CD4-positive, alpha-beta T cell treated with Interleukin-10 for 1 hour (primary cell): ENCODE measurements around the gene USP38.
"Not testable (repeated sequence)": the region's sequence is repeated elsewhere in the genome, so short reads cannot be mapped to it uniquely, and the experiment has no call there.

Experiments used
- DNase-seq: peaks from one replicate; pipeline ENCODE4 v3.0.0-alpha.2; 2020

The USP38 gene

DNA sequence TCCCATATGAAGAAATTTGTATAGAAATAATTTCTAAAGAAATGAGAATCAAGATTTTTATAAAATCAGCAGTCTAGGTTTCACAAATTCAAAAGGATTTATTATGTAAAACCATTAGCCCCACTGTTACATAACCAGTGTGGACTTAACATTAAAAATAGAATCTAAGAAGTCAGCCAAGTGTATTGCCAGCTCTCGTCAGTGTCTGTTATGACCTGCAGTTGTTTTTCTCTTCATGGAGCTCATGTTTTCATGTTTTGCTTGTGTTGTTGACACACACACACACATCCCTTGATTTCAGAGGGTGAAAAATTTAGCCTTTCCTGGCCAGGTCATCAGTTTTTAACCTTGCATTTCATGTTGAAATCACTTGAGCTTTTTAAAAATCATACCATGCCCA is 39.5 kb downstream of the USP38 start:
- no peak for DNase-seq

DNA sequence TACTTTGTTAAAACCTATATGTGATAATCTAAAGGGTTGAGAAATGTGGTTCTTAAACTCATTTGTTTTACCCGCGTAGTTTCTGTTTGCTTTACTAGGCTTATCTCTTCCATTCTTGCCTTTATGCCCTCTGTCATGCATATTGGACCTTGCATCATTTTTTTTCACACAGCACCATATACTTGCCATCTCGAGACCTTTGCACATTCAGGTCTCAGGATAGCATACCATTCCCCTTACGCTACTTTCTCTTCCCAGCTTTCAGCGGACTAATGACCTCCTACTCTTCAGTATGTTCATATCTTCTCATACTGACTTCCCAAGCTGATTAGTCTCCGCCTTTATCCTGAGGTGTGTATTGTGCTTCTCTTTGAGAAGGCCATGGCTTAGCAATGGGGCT is 40.5 kb downstream of the USP38 start:
- no peak for DNase-seq

DNA sequence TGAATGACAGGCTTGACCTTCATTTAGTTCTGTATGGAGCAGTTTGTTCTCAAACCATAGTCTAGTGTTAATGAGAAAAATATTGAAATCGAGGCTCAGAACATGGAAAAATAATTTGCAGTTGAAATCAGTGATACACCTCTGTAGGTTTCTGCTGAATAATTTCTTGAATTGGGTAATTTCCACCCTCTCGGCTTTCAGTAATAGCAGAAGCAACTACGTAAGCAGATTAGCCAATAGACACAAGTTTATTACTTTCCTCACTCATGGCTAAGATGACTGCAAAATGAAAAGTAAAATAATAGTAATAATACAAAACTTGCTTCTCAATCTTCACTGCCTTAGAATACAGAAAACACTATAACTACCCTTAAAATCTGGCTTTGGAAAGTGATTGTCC is 46.0 kb downstream of the USP38 start:
- no peak for DNase-seq

DNA sequence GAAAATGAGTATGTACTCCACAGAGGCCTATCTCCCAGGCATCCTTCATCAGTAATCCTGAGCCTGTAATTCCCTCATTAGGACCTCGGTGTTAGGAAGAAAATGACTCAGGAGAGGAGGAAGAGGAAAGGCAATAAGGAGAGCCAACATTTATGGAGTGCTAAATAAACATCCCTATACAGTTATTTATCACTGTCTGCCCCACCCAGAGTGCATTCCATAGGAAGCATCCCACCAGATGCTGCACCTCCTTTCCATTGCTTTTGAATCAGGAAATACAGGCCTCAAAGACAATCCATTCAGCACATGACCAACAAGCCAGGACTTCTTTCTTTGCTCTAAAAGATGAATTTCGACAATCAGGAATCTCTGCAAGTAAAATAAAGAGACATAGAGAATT is 47.6 kb downstream of the USP38 start:
- DNase-seq, result no peak

DNA sequence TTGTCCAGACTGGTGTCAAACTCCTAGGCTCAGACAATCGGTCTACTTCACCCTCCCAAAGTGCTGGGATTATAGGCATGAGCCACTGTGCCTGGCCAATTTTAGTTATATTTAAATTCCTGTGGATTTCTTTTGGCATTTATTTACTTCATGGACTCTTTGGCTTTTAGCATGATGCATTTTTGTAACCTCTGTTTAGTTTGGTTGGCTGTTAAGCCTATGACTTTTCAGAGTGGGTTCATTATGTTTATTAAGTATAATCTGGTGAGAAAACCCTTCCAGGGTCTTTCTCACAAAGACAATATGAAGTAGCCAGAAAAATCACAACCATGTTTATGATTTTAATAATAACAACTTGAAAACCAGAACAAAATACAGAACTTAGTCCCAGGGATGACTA is 49.4 kb downstream of the USP38 start:
- no peak for DNase-seq

DNA sequence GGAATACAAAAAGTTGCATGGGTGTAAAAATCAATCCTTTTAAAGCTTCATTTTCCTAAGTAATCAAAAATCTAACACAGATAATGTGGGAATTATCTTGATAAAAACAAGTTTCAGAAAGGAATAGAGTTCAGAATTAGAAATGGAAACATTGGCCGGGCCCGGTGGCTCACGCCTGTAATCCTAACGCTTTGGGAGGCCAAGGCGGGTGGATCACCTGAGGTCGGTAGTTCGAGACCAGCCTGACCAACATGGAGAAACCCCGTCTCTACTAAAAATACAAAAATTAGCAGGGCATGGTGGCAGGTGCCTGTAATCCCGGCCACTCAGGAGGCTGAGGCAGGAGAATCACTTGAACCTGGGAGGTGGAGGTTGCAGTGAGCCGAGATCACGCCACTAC is 52.5 kb downstream of the USP38 start:
- DNase-seq, result not testable (repeated sequence)

DNA sequence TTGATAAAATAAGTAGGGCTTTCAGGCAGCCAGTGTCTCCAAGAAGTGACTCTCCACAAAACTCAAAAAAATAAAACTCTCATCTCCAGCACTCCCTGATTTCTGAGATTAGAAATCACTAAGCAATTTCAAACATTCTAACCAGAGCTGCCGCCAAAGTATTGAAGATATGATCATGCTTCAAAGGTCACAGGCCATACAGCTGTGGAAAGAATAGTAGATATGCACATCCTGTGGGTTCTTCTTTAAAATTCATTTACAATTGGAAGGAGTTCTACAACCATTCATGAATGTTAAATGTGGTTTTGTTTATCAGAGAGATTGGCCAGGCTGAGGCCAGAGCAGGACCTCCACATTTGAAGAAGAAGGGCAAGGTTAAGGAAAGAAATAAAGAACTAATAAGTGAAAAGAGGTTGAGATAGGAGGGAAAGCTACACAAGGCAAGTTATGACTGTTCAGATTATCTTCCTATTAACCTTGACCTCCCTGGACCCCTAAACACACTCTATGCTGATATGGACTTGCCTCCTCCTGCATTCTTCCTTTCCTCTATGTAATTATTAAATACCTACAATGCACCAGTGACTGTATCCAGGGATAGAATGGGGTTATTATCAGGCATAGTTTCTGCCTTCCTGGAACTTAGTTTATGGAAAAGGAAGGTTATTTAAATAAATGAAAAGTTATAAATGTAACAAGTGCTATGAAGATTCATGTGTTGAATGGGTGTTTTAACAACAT is 56.4 kb downstream of the USP38 start:
- DNase-seq, result no peak

DNA sequence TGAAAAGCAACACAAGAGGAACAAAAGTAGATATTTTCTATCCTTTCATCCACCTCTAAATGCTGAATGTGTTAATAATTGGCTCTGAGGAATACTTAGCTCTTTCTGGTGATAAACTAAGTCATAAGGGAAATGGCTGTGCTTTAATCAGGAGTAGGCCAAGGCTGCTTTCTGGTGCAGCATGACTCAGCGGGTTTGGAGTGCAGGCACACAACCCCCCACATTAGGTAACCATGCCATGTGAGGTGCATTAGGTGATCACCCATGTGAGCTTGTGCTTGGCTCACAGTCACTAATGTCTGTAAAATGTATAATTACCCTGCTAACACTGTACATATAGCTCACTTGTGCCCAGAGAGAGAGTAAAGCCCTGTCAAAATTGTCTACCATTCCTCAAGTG is 57.2 kb downstream of the USP38 start:
- no peak for DNase-seq

DNA sequence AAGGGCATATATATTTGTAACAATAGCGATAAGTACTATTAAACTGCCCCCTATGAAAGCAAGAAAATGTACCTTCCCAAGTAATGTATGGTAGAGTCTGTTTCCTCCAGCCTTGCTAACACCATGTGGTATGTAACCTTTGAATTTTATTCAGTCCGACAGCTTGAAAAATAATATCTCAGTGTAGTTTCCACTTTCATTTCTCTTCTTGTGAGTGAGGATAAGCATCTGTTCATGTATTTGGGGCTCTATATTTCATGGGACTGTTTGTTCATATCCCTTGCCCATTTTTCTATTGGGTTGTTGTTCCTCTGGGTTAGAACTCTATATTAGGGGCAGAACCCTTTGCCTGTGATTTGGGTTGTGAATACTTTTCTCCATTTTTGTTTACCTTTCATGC is 58.3 kb downstream of the USP38 start:
- DNase-seq, result no peak

DNA sequence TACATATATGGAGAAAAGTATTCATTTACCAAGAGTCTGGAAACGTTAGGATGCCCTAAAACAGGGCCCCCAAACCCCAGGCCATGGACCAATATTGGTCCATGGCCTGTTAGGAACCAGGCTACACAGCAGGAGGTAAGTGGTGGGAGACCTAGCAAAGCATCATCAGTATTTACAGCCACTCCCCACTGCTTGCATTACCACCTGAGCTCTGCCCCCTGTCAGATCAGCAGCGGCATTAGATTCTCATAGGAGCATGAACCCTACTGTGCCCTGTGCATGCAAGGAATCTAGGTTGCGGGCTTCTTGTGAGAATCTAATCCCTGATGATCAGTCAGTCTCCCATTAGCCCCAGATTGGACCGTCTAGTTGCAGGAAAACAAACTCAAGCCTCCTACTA is 62.3 kb downstream of the USP38 start:
- no peak for DNase-seq

DNA sequence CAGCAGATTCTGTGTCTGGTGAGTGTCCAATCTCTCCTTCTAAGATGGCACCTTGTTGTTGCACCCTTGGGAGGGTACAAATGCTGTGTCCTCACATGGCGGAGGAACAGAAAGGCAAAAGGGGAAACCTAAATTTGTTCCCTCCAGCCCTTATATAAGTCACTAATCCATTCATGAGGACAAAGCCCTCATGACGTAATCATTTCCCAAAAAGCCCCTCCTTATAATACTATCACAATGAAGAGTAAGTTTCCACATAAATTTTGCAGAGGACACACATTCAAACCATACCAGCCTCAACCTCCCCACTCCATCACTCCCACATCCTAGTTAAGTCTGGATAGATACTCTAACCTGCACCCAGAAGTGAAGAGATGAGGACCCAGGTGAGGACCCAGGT is 63.1 kb downstream of the USP38 start:
- no peak for DNase-seq

DNA sequence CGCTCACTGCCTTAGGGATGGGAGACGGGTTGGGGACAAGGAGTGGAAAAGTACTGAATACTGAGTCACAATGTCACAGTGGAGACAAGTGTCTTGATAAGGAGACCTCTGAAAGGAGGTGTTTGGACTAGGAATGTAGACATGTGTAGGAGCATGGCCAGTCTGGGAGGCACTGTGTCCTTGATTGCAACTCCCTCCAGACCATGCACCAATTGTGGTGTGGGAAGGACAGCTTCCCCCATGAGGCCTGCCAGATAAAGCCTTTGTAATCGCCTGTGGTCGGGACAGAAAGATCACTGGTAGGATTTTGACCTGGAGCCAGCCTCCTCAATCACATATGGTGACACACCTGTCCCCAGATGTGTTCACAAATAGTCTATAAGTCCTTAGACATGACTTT is 64.1 kb downstream of the USP38 start:
- no peak for DNase-seq

DNA sequence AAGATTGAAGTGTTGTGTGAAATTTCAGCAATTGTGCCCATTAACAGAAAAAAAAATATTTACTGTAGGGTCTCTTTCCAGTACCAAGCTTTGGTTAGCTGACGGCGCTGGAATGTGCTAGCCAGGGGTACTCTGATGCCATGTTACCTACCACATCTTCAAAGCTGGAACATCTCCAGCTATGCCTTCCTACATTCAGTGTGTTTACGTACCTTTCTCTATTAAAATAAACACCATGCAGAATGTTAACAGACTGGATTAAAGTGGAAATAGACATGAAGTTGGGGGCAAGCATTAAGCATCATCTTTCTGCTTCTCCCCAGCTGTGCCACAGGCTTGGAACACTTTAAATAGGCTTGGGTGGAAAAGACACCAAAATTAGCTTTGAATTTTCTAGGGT is 65.9 kb downstream of the USP38 start:
- DNase-seq, result no peak

DNA sequence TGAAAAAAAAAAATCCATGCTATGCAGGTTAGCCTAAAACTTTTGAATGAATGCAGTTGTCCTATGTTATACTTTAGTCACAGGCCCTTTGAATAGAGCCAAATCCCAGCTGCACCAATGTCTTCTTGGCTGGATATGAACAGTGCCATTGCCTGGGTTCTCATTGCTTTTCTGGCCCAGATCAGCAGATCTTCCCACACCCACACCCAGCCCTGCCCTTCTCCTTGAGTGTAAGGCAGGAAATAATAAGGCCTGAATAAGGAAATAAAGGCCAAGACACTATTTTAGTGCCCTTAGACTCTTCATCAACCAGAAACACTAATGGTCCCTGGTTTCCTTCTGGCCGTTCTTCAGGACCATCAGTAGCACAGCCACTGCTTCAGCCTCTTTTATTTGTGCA is 66.6 kb downstream of the USP38 start:
- DNase-seq, result no peak

DNA sequence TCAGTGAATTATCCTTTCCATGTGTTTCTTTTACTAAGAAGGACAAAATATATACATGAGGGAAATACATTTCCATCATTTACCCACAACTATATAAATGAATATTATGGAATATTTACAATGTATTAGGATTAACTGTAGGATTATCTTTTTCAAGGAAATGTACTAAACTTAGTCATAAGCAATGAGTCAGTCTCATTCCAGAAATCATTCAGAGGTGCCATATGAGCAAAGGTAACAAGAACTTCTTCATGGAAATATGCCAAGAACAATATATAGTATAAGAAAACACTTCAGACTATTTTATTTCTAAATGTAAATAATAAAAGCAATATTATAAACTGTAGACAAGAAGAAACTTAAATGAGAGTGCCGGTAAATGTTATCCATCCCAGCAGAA is 67.1 kb downstream of the USP38 start:
- no peak for DNase-seq

DNA sequence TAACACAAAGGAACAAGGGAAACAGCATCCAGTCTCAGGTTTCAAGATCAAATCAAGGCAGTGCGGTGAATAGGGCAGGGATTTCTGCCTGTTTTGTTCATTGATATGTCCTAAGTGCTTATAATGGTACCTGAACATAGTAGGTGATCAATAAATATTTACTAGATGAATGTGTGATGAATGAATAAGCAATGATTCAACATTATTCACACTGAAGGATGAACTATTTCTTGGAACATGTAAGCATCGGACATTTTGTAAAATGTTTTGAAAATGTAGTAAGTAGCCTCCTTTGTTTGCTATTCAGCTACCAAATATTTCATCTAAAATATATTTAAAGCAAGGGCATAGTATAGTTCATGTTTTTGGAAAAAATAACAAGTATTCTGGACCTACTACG is 67.8 kb downstream of the USP38 start:
- no peak for DNase-seq

DNA sequence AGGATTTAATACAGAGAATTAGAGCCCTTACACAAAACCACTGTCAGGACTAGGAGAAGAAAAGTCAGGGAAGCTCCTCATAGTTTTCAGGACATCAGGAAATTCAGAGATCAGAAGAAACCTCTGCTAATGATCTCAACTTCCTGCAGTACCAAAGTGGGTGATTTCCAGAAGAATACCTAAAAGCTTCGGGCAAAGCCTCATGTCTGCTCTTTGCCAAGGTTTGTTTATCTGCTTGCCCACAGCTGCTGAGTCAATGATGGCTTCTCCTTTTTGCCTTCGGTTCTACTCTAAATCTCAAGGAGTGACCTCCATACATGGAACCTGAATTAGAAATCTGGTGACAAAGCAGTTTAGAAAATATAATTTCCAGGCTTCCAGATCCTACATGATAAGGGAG is 68.4 kb downstream of the USP38 start:
- DNase-seq, result no peak

DNA sequence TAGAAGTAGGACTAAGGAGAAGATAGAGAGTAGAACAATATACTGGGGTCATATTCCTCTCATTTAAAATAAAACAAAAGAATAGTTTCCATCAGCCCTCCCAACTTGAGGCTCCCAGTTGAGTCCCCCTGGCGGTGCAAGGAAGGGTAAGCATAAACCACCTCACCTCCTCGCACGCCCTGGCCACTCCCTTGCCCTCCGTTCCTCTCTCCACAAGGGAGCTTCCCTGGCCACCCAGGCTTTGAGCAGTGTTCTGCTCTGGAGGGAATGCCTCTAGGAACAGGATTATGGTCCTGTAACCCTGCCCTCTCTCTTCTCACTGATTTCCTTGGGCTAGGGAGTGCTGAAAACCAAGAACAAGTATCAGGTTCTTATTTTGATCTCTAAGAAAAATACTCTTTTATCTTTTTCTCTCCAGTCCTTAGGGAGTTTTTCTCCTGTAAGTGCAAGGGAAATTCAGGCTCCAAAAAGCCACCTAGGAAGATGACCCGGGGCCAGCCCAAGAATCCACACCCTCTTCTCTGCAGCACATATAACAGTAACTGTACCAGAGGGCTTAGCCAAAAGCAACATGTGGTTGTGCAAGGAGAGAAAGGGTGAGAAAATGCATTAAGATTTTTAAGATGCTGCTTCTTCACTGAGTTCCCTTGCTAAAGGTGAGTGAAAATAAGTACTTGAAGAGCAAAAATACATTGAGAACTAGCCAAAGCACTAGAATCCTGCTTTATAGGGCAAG is 69.9 kb downstream of the USP38 start:
- DNase-seq, result no peak

DNA sequence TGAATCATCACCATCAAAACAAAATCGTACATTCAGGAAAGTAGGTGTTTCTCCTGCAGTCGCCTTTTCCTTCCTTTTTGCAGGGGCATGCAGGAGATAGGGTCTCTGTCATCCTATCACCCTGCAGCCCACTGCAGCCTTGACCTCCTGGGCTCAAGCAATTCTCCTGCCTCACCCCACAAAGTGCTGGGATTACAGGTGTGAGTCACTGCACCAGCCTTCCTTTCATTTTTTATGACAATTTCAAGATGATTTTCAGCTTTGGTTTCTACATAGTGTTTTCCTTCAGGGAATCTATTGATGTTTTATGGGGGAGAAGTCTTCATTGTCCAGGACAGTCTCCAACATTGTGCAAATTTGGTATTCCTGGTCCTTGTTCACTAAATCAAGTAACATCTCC is 71.7 kb downstream of the USP38 start:
- DNase-seq, result no peak

DNA sequence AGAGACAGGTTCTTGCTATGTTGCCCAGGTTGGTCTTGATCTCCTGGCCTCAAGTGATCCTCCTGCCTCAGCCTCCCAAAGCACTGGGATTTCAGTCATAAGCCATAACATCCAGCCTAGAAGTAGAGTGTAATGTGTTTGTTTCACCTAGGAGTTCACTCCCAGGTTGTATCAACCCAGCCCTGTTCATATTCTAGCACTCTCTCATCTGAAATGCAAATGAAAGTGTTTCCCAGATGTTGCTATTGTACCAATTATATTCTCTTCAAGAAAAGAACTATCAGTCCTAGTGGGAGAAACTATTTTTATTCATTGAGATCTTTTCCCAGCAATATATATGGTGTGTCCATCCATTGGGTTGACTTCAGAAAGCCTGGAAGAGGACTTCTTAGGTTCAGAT is 72.6 kb downstream of the USP38 start:
- no peak for DNase-seq

DNA sequence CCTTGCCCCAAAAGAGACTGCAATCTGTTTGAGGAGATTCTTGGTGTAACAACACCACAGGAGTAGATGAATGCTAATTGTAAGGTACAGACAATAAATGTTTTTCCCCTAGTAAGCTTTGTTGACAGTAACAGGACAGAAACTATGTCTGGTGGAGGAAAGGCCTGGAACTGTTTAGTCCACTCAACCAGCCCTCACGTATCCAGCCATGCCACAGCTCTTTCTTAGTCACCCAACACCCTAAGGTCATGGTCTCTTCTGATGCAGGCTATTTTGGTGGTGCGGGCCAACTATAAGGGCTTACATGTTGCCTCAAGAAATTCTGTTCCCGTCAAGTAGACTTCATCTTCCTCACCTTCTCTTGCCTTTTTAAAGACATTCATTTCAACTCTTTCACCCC is 76.0 kb downstream of the USP38 start:
- no peak for DNase-seq

DNA sequence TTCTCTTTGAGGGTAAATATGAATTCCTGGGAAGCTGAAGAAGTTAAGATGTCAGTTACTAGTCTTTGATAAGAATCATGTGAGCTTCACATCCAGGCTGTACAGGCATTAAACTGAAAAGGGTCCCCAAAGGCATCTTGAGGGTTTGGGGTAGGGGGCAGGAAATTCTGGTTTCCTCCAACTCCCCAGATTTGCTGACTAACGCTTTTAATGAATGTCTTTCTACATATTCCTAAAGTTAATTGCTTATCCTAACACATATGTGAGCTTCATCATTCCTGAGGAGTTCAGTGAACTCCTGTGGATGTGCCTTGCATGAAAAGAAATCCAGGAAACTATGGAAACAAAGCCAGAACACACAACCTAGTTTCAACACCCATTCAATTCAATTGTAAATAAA is 78.1 kb downstream of the USP38 start:
- no peak for DNase-seq

DNA sequence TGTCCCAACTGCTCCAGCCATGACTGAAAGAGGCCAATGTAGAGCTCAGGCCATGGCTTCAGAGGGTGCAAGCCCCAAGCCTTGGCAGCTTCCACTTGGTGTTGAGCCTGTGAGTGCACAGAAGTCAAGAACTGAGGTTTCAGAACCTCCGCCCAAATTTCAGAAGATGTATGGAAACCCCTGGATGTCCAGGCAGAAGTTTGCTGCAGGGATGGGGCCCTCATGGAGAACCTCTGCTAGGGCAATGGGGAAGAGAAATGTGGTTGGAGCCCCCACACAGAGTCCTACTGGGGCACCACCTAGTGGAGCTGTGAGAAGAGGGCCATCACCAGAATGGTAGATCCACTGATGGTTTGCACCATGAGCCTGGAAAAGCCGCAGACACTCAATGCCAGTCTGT is 83.0 kb downstream of the USP38 start:
- DNase-seq, result not testable (repeated sequence)

DNA sequence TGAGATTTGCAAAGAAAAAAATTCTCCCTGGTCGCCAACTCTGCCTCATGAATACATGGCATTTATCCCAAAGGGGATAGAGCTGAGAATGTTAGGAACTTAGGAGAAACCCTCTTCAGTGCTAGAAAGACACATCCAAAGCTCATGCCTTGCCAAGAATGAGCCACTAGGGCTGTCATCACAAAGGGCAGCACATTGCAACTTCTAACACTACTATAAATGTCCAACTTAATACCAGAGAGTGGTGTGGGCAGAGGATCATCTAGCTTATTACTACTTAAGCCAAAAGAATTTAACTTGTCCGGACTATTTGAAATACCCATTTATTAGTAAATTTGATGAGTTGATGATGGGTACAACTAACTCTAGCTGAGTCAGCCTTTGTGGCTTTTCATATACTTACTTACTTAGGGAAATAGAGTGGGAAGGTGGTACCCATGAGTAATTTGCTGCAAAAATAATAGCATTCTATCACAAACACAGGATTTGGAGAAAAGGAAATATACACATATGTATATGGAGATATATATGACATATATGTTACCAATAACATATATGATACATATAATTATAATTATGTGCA is 85.6 kb downstream of the USP38 start:
- DNase-seq, result no peak
